Sigmoid colon (tissue), 4 donors: Measurements from ENCODE around the gene SLC25A44.
A peak's percentile ranks its signal among the peaks of the same experiment; 100 is the strongest.

Source experiments
- CTCF ChIP-seq, 4 experiments: fragments of 450-650 bp in 3 of 4; fragments of 200-600 bp in 1 of 4; IDR thresholded peaks; one replicate each; pipeline ENCODE4 v1.5.1; 2016 to 2019; ENCODE audit warnings: antibody characterized with exemption in 4 of 4, mild to moderate bottlenecking in 3 of 4, moderate library complexity in 2 of 4
- POLR2AphosphoS5 ChIP-seq, 4 donors: sonication (generic); formaldehyde crosslinking; IDR thresholded peaks; one replicate each; pipeline ENCODE4 v1.6.1; 2017; ENCODE audit warnings: antibody characterized with exemption in 4 of 4

GRCh38 chr1:156148216-156148615 is 45.7 kb upstream of the SLC25A44 start:
- no peak for TF ChIP-seq CTCF (IDR thresholded peaks at IDR 0.05)
- peak in 1 of 4 donors; percentile 3 for TF ChIP-seq POLR2AphosphoS5 (IDR thresholded peaks at IDR 0.05)
